GM19455 (cell line): ENCODE measurements around the gene UBE2L6.

ENCODE experiments used
- ATAC-seq: cut with Tn5 transposase; IDR thresholded peaks from one replicate; pipeline ENCODE4 v1.9.1; 2021; ENCODE audit not compliant: unreplicated experiment

The UBE2L6 gene

GRCh38 chr11:57567515-57568329 lies at the start of gene UBE2L6:
UBE2L6 (minus strand) TSS chr11:57567672; CDS start chr11:57567611, 61 bp downstream.
- ATAC-seq = peak; percentile 72

GRCh38 chr11:57616595-57616994 lies 49.1 kb upstream of the UBE2L6 start:
- ATAC-seq = no peak

DNA sequence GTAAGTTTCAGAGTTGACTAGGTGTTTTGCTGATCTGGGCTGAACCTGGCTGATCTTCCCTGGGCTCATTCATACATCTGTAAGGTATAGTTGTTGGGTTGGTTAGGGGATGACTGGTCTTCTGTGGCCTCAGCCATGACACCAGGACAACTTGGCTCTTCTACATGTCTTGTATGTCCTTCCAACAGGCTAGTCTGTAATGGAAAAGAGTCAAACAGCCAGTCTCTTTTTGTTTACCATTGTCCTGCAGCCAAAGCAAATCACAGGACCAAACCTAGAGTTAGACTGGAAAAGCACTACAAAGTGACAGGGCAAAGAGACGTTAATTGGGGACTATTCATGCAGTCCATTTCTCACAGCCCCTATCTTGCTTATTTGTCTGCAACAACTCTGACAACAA lies 47.8 kb upstream of the UBE2L6 start:
- no peak for ATAC-seq

- no peak for ATAC-seq
These were observed 46.8 kb upstream of the UBE2L6 start for GRCh38 chr11:57614234-57614772.

DNA sequence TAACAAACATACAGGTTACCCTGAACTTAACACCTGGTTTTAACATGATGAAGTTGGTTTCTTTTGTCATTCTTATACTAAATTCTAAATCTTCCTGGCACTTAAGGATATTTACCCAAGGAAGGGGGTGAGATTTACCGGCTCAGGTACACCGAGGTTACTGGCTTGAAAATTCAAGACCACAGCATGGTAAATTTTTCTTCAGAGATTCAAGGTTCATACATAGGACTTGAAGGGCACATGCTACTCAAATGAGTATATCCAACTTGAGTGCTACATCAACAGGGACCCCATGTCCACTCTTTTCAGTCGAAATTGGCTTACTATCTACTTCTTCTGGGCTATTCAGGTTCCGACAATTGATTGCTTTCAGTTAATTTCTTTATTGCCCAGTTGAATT lies 42.7 kb upstream of the UBE2L6 start:
- no peak for ATAC-seq

GRCh38 chr11:57605028-57605420 lies 37.6 kb upstream of the UBE2L6 start:
- ATAC-seq = no peak

DNA sequence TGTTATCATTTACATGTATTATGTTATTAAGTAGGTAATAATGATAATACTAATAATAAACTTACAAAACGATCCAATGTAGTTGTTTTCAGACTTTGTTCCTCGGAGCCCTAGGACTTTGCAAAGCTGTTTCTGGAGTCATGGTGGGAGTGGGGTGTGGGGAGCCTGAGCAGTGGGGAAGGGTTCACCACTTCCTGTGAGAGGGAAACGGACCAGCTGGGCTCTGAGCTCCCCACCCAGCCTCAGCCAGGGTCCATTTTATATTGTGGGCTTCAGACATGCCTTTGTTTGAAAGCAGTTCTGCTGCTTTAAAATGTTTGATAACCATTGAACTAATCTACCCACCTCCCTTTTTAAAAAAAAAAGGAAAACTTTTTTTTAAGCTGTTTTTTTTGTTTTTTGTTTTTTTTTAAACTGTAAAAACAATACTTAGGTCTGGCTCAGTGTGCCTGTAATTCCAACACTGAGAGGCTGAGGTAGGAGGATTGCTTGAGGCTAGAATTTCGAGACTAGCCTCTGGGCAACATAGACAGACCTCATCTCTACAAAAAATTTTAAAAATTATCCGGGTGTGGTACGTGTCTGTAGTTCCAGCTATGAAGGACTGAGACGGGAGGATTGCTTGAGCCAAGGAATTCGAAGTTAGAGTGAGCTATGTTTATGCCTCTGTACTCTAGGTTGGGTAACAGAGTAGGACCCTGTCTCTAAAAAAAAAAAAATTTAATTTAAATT lies 37.0 kb upstream of the UBE2L6 start:
- ATAC-seq = no peak

DNA sequence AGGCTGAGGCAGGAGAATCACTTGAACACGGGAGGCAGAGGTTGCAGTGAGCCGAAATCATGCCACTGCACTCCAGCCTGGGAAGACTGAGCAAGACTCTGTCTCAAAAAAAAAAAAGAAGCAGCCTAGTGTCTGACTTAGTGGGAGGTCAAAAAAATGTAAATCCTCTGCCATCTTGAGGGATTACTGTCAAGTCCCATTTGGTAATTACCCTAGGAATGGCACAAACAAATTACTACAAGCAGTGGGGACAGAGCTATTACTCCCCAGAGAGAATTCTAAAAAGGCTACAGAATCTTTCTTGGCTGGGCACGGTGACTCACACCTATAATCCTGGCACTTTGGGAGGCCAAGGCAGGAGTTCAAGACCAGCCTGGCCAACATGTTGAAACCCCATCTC lies 33.8 kb upstream of the UBE2L6 start:
- no peak for ATAC-seq

GRCh38 chr11:57599381-57599780 lies 31.9 kb upstream of the UBE2L6 start:
- no peak for ATAC-seq

- ATAC-seq = no peak
These were observed 31.3 kb upstream of the UBE2L6 start for GRCh38 chr11:57598831-57599155.

DNA sequence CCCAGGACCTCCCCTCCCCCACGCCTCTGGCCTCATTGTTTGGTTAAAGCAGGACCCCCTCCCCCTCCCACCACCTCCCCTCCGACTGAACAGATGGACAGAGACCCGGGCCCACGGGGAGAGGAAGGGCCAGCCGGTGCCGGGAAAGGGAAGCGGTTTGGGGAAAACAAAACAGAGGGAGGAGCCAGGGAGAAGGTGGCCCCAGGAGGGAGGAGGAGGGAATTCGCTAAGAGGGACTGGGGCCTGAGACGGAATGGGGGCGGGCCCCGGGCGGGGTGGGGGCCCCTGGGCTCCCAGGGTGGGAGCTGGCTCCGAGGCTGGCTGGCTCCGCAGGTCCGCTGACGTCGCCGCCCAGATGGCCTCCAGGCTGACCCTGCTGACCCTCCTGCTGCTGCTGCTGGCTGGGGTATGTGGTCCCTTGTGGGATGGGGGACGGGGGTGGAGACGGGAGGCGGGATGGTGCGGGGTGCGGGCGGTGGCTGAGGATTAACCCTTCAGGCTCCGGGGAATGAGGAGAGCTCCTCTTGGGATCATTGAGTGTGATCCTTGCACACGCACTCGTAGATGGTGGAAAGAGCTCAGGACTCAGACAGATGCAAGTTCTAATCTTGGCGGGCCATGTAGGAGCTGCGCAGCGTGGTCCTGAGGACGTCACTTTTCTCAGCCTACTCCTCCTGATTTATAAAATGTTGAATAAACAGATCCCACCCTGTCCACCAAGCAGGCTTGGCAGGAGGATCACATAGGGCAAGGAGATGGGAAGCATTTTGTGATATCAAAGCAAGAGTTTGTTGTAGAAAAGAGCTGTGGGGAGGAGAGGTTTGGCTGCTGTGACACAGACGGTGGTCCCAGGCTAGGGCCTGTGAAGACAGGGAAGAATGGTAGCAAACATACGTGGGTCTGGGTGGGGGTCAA lies 30.7 kb upstream of the UBE2L6 start:
- ATAC-seq = no peak

- ATAC-seq = no peak
These were observed 30.0 kb upstream of the UBE2L6 start, which contains the start of gene SERPING1 for GRCh38 chr11:57597461-57597915. SERPING1 (plus strand) TSS chr11:57597685; CDS start chr11:57598271, 586 bp downstream.

GRCh38 chr11:57596266-57596885 lies 28.9 kb upstream of the UBE2L6 start:
- ATAC-seq = no peak

DNA sequence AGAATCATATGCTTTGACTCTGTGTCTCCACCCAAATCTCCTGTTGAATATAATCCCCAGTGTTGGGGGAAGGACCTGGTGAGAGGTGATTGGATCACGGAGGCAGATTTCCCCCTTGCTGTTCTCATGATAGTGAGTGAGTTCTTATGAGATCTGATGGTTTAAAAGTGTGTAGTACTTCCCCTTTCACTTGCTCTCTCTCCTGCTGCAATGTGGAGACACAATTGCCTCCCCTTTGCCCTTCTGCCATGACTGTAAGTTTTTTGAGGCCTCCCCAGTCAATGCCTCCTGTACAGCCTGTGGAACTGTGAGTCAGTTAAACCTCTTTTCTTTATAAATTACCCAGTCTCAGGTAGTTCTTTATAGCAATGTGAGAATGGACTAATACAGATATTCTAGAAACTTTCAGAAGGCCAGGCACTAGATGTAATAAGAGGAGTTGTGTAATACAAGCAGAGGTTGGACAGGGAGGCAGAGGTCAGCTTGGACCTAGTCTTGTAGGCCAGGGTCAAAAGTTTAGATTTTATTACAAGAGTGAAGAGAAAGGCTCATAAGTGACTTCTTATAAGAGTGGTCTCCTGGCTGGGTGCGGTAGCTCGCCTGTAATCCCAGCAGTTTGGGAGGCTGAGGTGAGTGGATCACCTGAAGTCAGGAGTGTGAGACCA lies 20.7 kb upstream of the UBE2L6 start:
- ATAC-seq = no peak

GRCh38 chr11:57586711-57587245 lies 19.3 kb upstream of the UBE2L6 start:
- ATAC-seq = no peak

GRCh38 chr11:57585301-57585700 lies 17.8 kb upstream of the UBE2L6 start:
- no peak for ATAC-seq

GRCh38 chr11:57584341-57584740 lies 16.9 kb upstream of the UBE2L6 start:
- no peak for ATAC-seq

- ATAC-seq = no peak
These were observed 6.6 kb upstream of the UBE2L6 start for GRCh38 chr11:57574061-57574460.

- ATAC-seq = no peak
These were observed 4.1 kb upstream of the UBE2L6 start for GRCh38 chr11:57571606-57572005.

GRCh38 chr11:57568330-57568766 lies 876 bp upstream of the UBE2L6 start:
- ATAC-seq = peak; percentile 6
